ENCODE data around the gene CIRBP. TPM values are rescaled to one million over a fixed set of nuclear protein-coding genes. Genes with fewer than 3 reads are reported as not detected.

CIRBP gene
- total RNA-seq, 1 experiment from 2014 or later: 141 TPM

- DNase-seq: no peak
- Histone ChIP-seq H3K4me2 (ENCODE audit: low read depth, low read length, poor library complexity, severe bottlenecking) (peak overlapping the region; percentile 66), H3K4me1 (ENCODE audit: low read length) (peaks cover 77% of the 10 kb centered on the region), H3K9me3 (ENCODE audit: low read length) (no peaks in the 10 kb centered on the region), H3K27me3 (ENCODE audit: low read length) (no peaks in the 10 kb centered on the region), H4K20me1 (ENCODE audit: insufficient read depth, low read depth, low read length) (peaks cover 11% of the 10 kb centered on the region), H3K79me2 (ENCODE audit: low read length) (peaks cover 12% of the 10 kb centered on the region), H3K9ac (ENCODE audit: low read length) (peak overlapping the region; percentile 66), H3K9me2 (replicated peaks; ENCODE audit: insufficient read depth, low read length) (no peaks in the 10 kb centered on the region), H2AFZ (ENCODE audit: low read length) (no peak overlapping the region), H3K4me3 (ENCODE audit: low read length) (peak overlapping the region; percentile 51), H3K27ac (ENCODE audit: low read length) (peak overlapping the region; percentile 90), H3K36me3 (ENCODE audit: insufficient read depth, low read length) (peaks cover under 1% of the 10 kb centered on the region; the same call in 1 of the 2 replicates)
These were observed 3.5 kb upstream of the CIRBP start for GRCh38 chr19:1265615-1266128.

GRCh38 chr19:1266129-1266915 is 2.8 kb upstream of the CIRBP start:
- H3K4me1 ChIP-seq (ENCODE audit: low read length): peaks cover 84% of the 10 kb centered on the region
- H2AFZ ChIP-seq (ENCODE audit: low read length): no peak overlapping the region
- H3K4me2 ChIP-seq (ENCODE audit: low read depth, low read length, poor library complexity, severe bottlenecking): peak overlapping the region; percentile 66
- peak overlapping the region; percentile 90 for H3K27ac ChIP-seq (ENCODE audit: low read length)
- H3K9me3 ChIP-seq (ENCODE audit: low read length): no peaks in the 10 kb centered on the region
- peaks cover 18% of the 10 kb centered on the region for H4K20me1 ChIP-seq (ENCODE audit: insufficient read depth, low read depth, low read length)
- peak overlapping the region; percentile 53 for H3K9ac ChIP-seq (ENCODE audit: low read length)
- peak; percentile 97 for DNase-seq
- peak overlapping the region; percentile 51 for H3K4me3 ChIP-seq (ENCODE audit: low read length)
- H3K79me2 ChIP-seq (ENCODE audit: low read length): peaks cover 16% of the 10 kb centered on the region
- no peaks in the 10 kb centered on the region for H3K27me3 ChIP-seq (ENCODE audit: low read length)
- no peaks in the 10 kb centered on the region for H3K9me2 ChIP-seq (replicated peaks; ENCODE audit: insufficient read depth, low read length)
- peaks cover 7% of the 10 kb centered on the region; the same call in 1 of the 2 replicates for H3K36me3 ChIP-seq (ENCODE audit: insufficient read depth, low read length)

GRCh38 chr19:1266916-1267476 is 2.1 kb upstream of the CIRBP start:
- Histone ChIP-seq H3K9me2 (replicated peaks; ENCODE audit: insufficient read depth, low read length) (no peaks in the 10 kb centered on the region), H4K20me1 (ENCODE audit: insufficient read depth, low read depth, low read length) (peaks cover 24% of the 10 kb centered on the region), H3K9me3 (ENCODE audit: low read length) (no peaks in the 10 kb centered on the region), H3K27ac (ENCODE audit: low read length) (peak overlapping the region; percentile 90), H2AFZ (ENCODE audit: low read length) (no peak overlapping the region), H3K36me3 (ENCODE audit: insufficient read depth, low read length) (peaks cover 12% of the 10 kb centered on the region), H3K27me3 (ENCODE audit: low read length) (no peaks in the 10 kb centered on the region), H3K4me2 (ENCODE audit: low read depth, low read length, poor library complexity, severe bottlenecking) (peak overlapping the region; percentile 66), H3K4me1 (ENCODE audit: low read length) (peaks cover 80% of the 10 kb centered on the region), H3K4me3 (ENCODE audit: low read length) (peak overlapping the region; percentile 51), H3K9ac (ENCODE audit: low read length) (peak overlapping the region; percentile 53), H3K79me2 (ENCODE audit: low read length) (peaks cover 16% of the 10 kb centered on the region)
- peak; percentile 83 for DNase-seq

- Histone ChIP-seq H3K27me3 (ENCODE audit: low read length) (no peaks in the 10 kb centered on the region), H3K4me3 (ENCODE audit: low read length) (peak overlapping the region; percentile 51; the same call in 1 of the 2 replicates), H3K79me2 (ENCODE audit: low read length) (peaks cover 16% of the 10 kb centered on the region), H3K27ac (ENCODE audit: low read length) (no peak overlapping the region), H3K36me3 (ENCODE audit: insufficient read depth, low read length) (peaks cover 19% of the 10 kb centered on the region), H3K9me3 (ENCODE audit: low read length) (no peaks in the 10 kb centered on the region), H3K9ac (ENCODE audit: low read length) (peak overlapping the region; percentile 53; the same call in 1 of the 2 replicates), H4K20me1 (ENCODE audit: insufficient read depth, low read depth, low read length) (peaks cover 25% of the 10 kb centered on the region), H2AFZ (ENCODE audit: low read length) (no peak overlapping the region), H3K4me1 (ENCODE audit: low read length) (peaks cover 74% of the 10 kb centered on the region), H3K9me2 (replicated peaks; ENCODE audit: insufficient read depth, low read length) (no peaks in the 10 kb centered on the region), H3K4me2 (ENCODE audit: low read depth, low read length, poor library complexity, severe bottlenecking) (peak overlapping the region; percentile 66)
- DNase-seq: no peak
These were observed 1.5 kb upstream of the CIRBP start for GRCh38 chr19:1267477-1268225.

GRCh38 chr19:1268226-1269064 is 687 bp upstream of the CIRBP start:
- peak overlapping the region; percentile 29; the same call in 1 of the 2 replicates for H3K9ac ChIP-seq (ENCODE audit: low read length)
- H2AFZ ChIP-seq (ENCODE audit: low read length): no peak overlapping the region
- DNase-seq: no peak
- peak overlapping the region; percentile 28 for H3K4me2 ChIP-seq (ENCODE audit: low read depth, low read length, poor library complexity, severe bottlenecking)
- H3K4me3 ChIP-seq (ENCODE audit: low read length): peak overlapping the region; percentile 28; the same call in 1 of the 2 replicates
- H3K27me3 ChIP-seq (ENCODE audit: low read length): no peaks in the 10 kb centered on the region
- H3K79me2 ChIP-seq (ENCODE audit: low read length): peaks cover 16% of the 10 kb centered on the region
- H3K9me2 ChIP-seq (replicated peaks; ENCODE audit: insufficient read depth, low read length): no peaks in the 10 kb centered on the region
- peaks cover 66% of the 10 kb centered on the region for H3K4me1 ChIP-seq (ENCODE audit: low read length)
- peaks cover 21% of the 10 kb centered on the region for H3K36me3 ChIP-seq (ENCODE audit: insufficient read depth, low read length)
- H3K9me3 ChIP-seq (ENCODE audit: low read length): no peaks in the 10 kb centered on the region
- H4K20me1 ChIP-seq (ENCODE audit: insufficient read depth, low read depth, low read length): peaks cover 28% of the 10 kb centered on the region
- H3K27ac ChIP-seq (ENCODE audit: low read length): no peak overlapping the region

- Histone ChIP-seq H3K9ac (ENCODE audit: low read length) (peak overlapping the region; percentile 92), H3K4me3 (ENCODE audit: low read length) (peak overlapping the region; percentile 83), H3K9me3 (ENCODE audit: low read length) (no peaks in the 10 kb centered on the region), H3K4me2 (ENCODE audit: low read depth, low read length, poor library complexity, severe bottlenecking) (peak overlapping the region; percentile 85), H3K27ac (ENCODE audit: low read length) (peak overlapping the region; percentile 77), H3K79me2 (ENCODE audit: low read length) (peaks cover 16% of the 10 kb centered on the region), H3K36me3 (ENCODE audit: insufficient read depth, low read length) (peaks cover 28% of the 10 kb centered on the region), H3K27me3 (ENCODE audit: low read length) (no peaks in the 10 kb centered on the region), H3K9me2 (replicated peaks; ENCODE audit: insufficient read depth, low read length) (no peaks in the 10 kb centered on the region), H2AFZ (ENCODE audit: low read length) (no peak overlapping the region), H3K4me1 (ENCODE audit: low read length) (peaks cover 67% of the 10 kb centered on the region), H4K20me1 (ENCODE audit: insufficient read depth, low read depth, low read length) (peaks cover 28% of the 10 kb centered on the region)
- DNase-seq: peak; percentile 94
These were observed 513 bp downstream of the CIRBP start for GRCh38 chr19:1269478-1270212.

- Histone ChIP-seq H3K27me3 (ENCODE audit: low read length) (no peaks in the 10 kb centered on the region), H3K4me2 (ENCODE audit: low read depth, low read length, poor library complexity, severe bottlenecking) (peak overlapping the region; percentile 85), H3K27ac (ENCODE audit: low read length) (peak overlapping the region; percentile 77), H3K36me3 (ENCODE audit: insufficient read depth, low read length) (peaks cover 32% of the 10 kb centered on the region), H3K4me1 (ENCODE audit: low read length) (peaks cover 66% of the 10 kb centered on the region), H3K79me2 (ENCODE audit: low read length) (peaks cover 16% of the 10 kb centered on the region), H4K20me1 (ENCODE audit: insufficient read depth, low read depth, low read length) (peaks cover 28% of the 10 kb centered on the region), H3K9ac (ENCODE audit: low read length) (peak overlapping the region; percentile 92), H2AFZ (ENCODE audit: low read length) (no peak overlapping the region), H3K9me3 (ENCODE audit: low read length) (no peaks in the 10 kb centered on the region), H3K4me3 (ENCODE audit: low read length) (peak overlapping the region; percentile 83), H3K9me2 (replicated peaks; ENCODE audit: insufficient read depth, low read length) (no peaks in the 10 kb centered on the region)
- DNase-seq: peak; percentile 66
These were observed 1.2 kb downstream of the CIRBP start for GRCh38 chr19:1270213-1270853.

Data from Karpas-422 (cell line).